Left ventricle myocardium inferior (tissue), 1 donor: Measurements from ENCODE around the gene CXCL6. TPM values are rescaled to one million over a fixed set of nuclear protein-coding genes. Genes with fewer than 3 reads are reported as not detected.

Experiments used
- DNase-seq: peaks from one replicate; pipeline ENCODE4 v3.0.0-alpha.2; 2020
- H3K27ac ChIP-seq: fragments of 200-600 bp; replicated peaks from 2 replicates; pipeline ENCODE4 v1.8.0; 2021
- H3K27me3 ChIP-seq: fragments of 200-600 bp; 2 replicates; pipeline ENCODE4 v1.8.0; 2021; ENCODE audit warnings: low read depth
- H3K36me3 ChIP-seq: fragments of 200-600 bp; 2 replicates; pipeline ENCODE4 v1.8.0; 2021
- H3K4me1 ChIP-seq: fragments of 200-600 bp; 2 replicates; pipeline ENCODE4 v1.8.0; 2021
- H3K4me3 ChIP-seq: fragments of 200-600 bp; 2 replicates; pipeline ENCODE4 v1.8.0; 2021; ENCODE audit warnings: mild to moderate bottlenecking, moderate library complexity
- H3K9me3 ChIP-seq: fragments of 200-600 bp; replicated peaks from 2 replicates; pipeline ENCODE4 v1.8.0; 2021
- CTCF ChIP-seq: fragments of 200-600 bp; IDR thresholded peaks from 2 replicates; pipeline ENCODE4 v1.8.0; 2021; ENCODE audit warnings: antibody characterized with exemption, mild to moderate bottlenecking, borderline replicate concordance
- intact Hi-C: fragments of 100-400 bp; cut with micrococcal nuclease; formaldehyde crosslinking; loops from one replicate; pipeline ENCODE4 v1.11.0; 2022
- total RNA-seq: library from RNA; stranded (reverse); fragmentation: NEBNext Ultra II Directional; extraction: Animal tissue kit (Norgen Biotek cat#: 25700); gene quantifications from one replicate; pipeline ENCODE4 v1.2.1, GENCODE V29; 2021
- donor health status: DM: no; HTN: yes; CAD: no; lungs with severe emphysema.

The CXCL6 gene
- total RNA-seq, 1 donor from 2014 or later, result not detected

- H3K36me3 ChIP-seq, result no peaks in the 10 kb centered on the region
- no peak for TF ChIP-seq CTCF
- peak overlapping the region; percentile 75 for H3K4me3 ChIP-seq
- DNase-seq, result no peak
- H3K4me1 ChIP-seq, result peaks cover 18% of the 10 kb centered on the region
- intact Hi-C loops, result loop anchor here (10.0 kb wide), 1 partner anchor 135 kb away; no protein-coding TSS in a partner anchor
- H3K27me3 ChIP-seq, result peaks cover 24% of the 10 kb centered on the region
- no peak overlapping the region for H3K27ac ChIP-seq
- no peaks in the 10 kb centered on the region for H3K9me3 ChIP-seq
These were observed 33.8 kb downstream of the CXCL6 start for GRCh38 chr4:73870260-73870659.

- no peak overlapping the region for H3K4me3 ChIP-seq
- intact Hi-C loops, result loop anchor here (10.0 kb wide), 1 partner anchor 136 kb away; no protein-coding TSS in a partner anchor
- peaks cover 18% of the 10 kb centered on the region for H3K4me1 ChIP-seq
- no peaks in the 10 kb centered on the region for H3K36me3 ChIP-seq
- no peaks in the 10 kb centered on the region for H3K9me3 ChIP-seq
- H3K27me3 ChIP-seq, result peaks cover 24% of the 10 kb centered on the region
- no peak overlapping the region for H3K27ac ChIP-seq
- DNase-seq, result no peak
- no peak for TF ChIP-seq CTCF
These were observed 34.3 kb downstream of the CXCL6 start for GRCh38 chr4:73870768-73871167.

GRCh38 chr4:73871511-73872310 is 35.2 kb downstream of the CXCL6 start:
- Histone ChIP-seq H3K36me3 (no peaks in the 10 kb centered on the region), H3K4me1 (peaks cover 18% of the 10 kb centered on the region), H3K27me3 (peaks cover 24% of the 10 kb centered on the region), H3K27ac (no peak overlapping the region), H3K9me3 (no peaks in the 10 kb centered on the region), H3K4me3 (no peak overlapping the region)
- no peak for DNase-seq
- intact Hi-C loops, result loop anchor here (10.0 kb wide), 1 partner anchor 137 kb away; no protein-coding TSS in a partner anchor
- TF ChIP-seq CTCF, result no peak

GRCh38 chr4:73872316-73873108 is 36.0 kb downstream of the CXCL6 start:
- H3K27ac ChIP-seq, result no peak overlapping the region

More at GRCh38 chr4:73872316-73873108, 36.0 kb downstream of the CXCL6 start:
- Histone ChIP-seq H3K9me3 (no peaks in the 10 kb centered on the region), H3K4me1 (peaks cover 18% of the 10 kb centered on the region), H3K4me3 (no peak overlapping the region), H3K27me3 (peaks cover 24% of the 10 kb centered on the region), H3K36me3 (no peaks in the 10 kb centered on the region)
- DNase-seq, result no peak
- intact Hi-C loops, result loop anchor here (10.0 kb wide), 1 partner anchor 138 kb away; no protein-coding TSS in a partner anchor
- TF ChIP-seq CTCF, result no peak
